HUES64 (cell line): Measurements from ENCODE around the gene CALCA. TPM values are rescaled to one million over a fixed set of nuclear protein-coding genes. Genes with fewer than 3 reads are reported as not detected.
"Not testable (repeated sequence)": the region's sequence is repeated elsewhere in the genome, so short reads cannot be mapped to it uniquely, and the experiment has no call there.

Experiments used
- H3K27ac ChIP-seq: 2 replicates; pipeline ENCODE4 v1.7.0; 2013; ENCODE audit warnings: low read depth, low read length, inconsistent platforms
- H3K27me3 ChIP-seq: 2 replicates; pipeline ENCODE4 v1.6.1; 2013; ENCODE audit warnings: mild to moderate bottlenecking, low read length; ENCODE audit not compliant: insufficient read depth
- H3K36me3 ChIP-seq: 2 replicates; pipeline ENCODE4 v1.6.1; 2013; ENCODE audit warnings: mild to moderate bottlenecking, low read length; ENCODE audit not compliant: insufficient read depth
- H3K4me1 ChIP-seq: 2 replicates; pipeline ENCODE4 v1.6.1; 2013; ENCODE audit warnings: mild to moderate bottlenecking, low read length, moderate library complexity; ENCODE audit not compliant: insufficient read depth
- H3K4me3 ChIP-seq: 2 replicates; pipeline ENCODE4 v1.5.1; 2013; ENCODE audit warnings: mild to moderate bottlenecking, low read length, moderate library complexity
- H3K9ac ChIP-seq: 2 replicates; pipeline ENCODE4 v1.6.1; 2013; ENCODE audit warnings: mild to moderate bottlenecking, low read depth, low read length
- H3K9me3 ChIP-seq: 2 replicates; pipeline ENCODE4 v1.6.1; 2013; ENCODE audit warnings: low read depth, low read length; ENCODE audit not compliant: insufficient read depth
- WGBS: fragments of 150-250, 120-280 bp; methylation state at CpG from one replicate; pipeline ENCODE4 v1.1.7; 2013; ENCODE audit warnings: missing lambda C conversion rate; 5-methylcytosine and 5-hydroxymethylcytosine counted together
- polyA plus RNA-seq, 2 experiments: library from polyadenylated mRNA; stranded (reverse); fragments of 50-300 nt; gene quantifications; one replicate each; pipeline ENCODE4 v1.2.3, GENCODE V29; 2013

The CALCA gene, protein sequence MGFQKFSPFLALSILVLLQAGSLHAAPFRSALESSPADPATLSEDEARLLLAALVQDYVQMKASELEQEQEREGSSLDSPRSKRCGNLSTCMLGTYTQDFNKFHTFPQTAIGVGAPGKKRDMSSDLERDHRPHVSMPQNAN
- polyA plus RNA-seq (2013, experiment 1 of 2), result 0.35 TPM
- polyA plus RNA-seq (2013, experiment 2 of 2), result 0.38 TPM

DNA sequence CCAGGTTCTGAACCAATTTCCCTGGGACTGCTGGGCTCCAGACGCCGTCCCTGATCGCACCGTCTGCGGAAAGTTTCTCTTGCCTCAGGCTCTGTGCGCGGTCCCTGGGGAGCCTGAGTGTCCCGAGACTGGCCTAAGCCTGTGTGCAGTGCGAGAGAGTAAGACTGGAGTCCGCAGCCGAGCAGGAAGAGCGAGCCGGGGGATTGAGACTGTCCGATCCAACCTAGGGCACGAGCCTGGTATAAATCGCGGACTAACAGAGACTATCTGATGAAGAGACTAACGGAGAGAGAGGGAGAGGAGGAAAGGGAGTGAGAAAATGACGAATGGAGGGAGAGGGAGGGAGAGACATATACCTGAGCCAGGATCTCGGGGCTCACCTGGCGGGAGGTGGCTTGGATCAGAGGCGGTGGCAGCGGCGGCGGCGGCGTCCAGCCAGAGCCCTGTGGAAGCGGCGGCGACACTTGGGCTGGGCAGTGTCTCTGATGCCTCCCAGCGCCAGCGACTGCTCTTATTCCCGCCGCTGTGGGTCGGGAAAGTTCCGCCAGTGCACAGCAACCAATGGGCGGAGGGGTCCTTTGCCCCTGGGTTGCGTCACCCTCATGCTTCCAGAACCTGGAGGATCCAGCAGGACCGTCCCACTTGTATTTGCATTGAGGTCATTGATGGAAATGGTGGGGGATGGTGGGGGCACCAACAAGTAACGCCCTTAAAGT lies at the start of gene CALCA:
TSS of gene CALCA (minus strand) at position 487 of the 716 bp plus-strand sequence. CDS start 1,159 bp downstream, outside the sequence.
- Histone ChIP-seq H3K36me3 (no peaks in the 10 kb centered on the region), H3K9me3 (no peaks in the 10 kb centered on the region), H3K9ac (no peak within 1 kb of the TSS; the same call in 1 of the 2 replicates), H3K27ac (no peak within 1 kb of the TSS), H3K4me1 (peaks cover 15% of the 10 kb centered on the region; the same call in 1 of the 2 replicates), H3K27me3 (peaks cover 90% of the 10 kb centered on the region), H3K4me3 (peak within 1 kb of the TSS; percentile 46)
- WGBS, result 4% methylated on average over 40 of the region's 40 CpGs

DNA sequence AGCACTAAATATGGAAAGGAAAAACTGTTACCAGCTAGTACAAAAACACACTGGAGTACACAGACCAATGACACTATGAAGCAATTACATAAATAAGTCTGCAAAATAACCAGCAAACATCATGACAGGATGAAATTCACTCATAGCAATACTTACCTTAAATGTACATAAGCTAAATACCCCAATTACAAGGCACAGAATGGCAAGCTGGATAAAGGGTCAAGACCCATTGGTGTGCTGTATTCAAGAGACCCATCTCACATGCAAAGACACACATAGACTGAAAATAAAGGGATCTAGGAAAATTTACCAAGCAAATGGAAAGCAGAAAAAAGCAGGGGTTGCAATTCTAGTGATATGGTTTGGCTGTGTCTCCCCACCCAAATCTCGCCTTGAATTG lies 44.0 kb upstream of the CALCA start:
- Histone ChIP-seq H3K9ac (no peak overlapping the region), H3K4me3 (no peak overlapping the region), H3K4me1 (no peaks in the 10 kb centered on the region), H3K36me3 (no peaks in the 10 kb centered on the region), H3K27ac (no peak overlapping the region), H3K9me3 (peaks cover 5% of the 10 kb centered on the region; the same call in 1 of the 2 replicates), H3K27me3 (no peaks in the 10 kb centered on the region)
- 94% methylated on average over 1 of the region's 1 CpG for WGBS

DNA sequence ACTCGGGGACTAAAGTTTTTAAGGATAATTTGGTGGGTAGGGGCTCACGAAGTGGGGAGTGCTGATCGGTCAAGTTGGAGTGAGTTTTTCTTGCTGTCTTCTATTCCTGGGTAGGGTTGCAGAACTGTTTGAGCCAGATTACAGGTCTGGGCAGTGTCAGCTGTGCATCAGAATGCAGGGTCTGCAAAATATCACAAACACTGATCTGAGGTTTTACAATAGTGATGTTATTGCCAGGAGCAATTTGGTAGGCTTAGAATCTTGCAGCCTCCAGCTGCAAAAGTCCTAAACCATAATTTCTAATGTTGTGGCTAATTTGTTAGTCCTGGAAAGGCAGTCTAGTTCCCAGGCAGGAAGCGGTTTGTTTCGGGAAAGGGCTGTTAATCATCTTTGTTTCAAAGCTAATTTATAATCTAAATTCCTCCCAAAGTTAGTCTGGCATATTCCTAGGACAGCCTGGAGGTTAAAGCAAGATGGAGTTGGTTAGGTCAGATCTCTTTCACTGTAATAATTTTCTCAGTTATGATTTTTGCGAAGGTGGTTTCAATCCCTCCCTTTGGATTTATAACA lies 39.7 kb upstream of the CALCA start:
- no peaks in the 10 kb centered on the region for H3K4me1 ChIP-seq
- H3K27me3 ChIP-seq, result no peaks in the 10 kb centered on the region; the same call in 1 of the 2 replicates
- 79% methylated on average over 3 of the region's 6 CpGs for WGBS
- H3K27ac ChIP-seq, result no peak overlapping the region
- H3K9ac ChIP-seq, result no peak overlapping the region
- no peaks in the 10 kb centered on the region for H3K36me3 ChIP-seq
- 0 out of 2 replicates have a peak, but pooled peaks cover 5% of the 10 kb centered on the region for H3K9me3 ChIP-seq
- H3K4me3 ChIP-seq, result no peak overlapping the region

DNA sequence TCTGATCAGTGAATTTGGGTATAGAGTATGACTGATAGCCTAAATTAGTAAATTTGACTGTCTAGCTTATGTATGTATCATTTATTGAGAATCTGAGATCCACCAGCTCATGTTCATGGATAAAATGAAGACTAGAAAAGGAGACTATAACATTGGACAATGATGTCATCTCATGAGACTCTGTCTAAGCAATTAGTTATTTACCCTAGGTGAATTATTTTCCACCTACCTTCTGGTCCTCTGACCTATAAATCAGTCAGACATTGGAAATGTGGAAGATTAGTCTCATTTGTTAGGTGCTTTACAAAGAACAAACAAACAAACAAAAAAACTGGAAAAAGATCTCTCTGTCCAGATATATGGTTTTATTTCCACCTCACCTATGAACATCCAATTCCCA lies 38.7 kb upstream of the CALCA start:
- Histone ChIP-seq H3K9ac (no peak overlapping the region), H3K9me3 (no peaks in the 10 kb centered on the region), H3K27me3 (no peaks in the 10 kb centered on the region; the same call in 1 of the 2 replicates), H3K4me1 (no peaks in the 10 kb centered on the region), H3K36me3 (no peaks in the 10 kb centered on the region), H3K4me3 (no peak overlapping the region), H3K27ac (no peak overlapping the region)

DNA sequence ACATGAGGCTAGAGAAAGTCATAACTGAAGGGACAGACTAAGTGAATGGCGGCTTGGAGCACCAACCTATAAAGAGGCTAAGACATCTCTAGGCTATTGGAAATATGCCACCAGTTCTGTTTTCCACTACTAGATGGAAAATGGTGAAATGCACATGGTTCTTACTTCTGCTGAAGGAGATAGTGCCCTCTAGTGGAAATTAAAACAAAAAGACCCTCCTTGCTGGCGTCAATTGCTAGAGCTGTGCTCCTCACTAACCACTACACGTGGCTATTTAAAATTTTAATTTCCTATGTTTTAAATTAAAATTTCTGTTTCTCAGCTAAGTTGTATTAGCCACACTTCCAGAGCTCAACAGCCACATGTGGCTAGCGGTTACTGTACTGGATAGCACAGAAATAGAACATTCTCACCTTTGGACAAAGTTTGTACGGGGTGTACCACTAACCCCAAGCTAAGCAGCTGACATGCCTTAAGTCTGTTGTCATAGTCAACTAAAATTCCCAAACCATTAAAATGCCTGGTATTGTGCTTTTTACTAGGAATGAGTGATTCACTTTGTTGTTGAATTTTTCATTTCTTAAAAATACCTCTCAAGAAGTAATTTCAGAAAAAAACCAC lies 34.1 kb upstream of the CALCA start:
- Histone ChIP-seq H3K27me3 (no peaks in the 10 kb centered on the region; the same call in 1 of the 2 replicates), H3K9me3 (no peaks in the 10 kb centered on the region), H3K9ac (no peak overlapping the region), H3K4me3 (no peak overlapping the region), H3K36me3 (no peaks in the 10 kb centered on the region), H3K27ac (no peak overlapping the region), H3K4me1 (no peaks in the 10 kb centered on the region)
- WGBS, result 52% methylated on average over 5 of the region's 5 CpGs

DNA sequence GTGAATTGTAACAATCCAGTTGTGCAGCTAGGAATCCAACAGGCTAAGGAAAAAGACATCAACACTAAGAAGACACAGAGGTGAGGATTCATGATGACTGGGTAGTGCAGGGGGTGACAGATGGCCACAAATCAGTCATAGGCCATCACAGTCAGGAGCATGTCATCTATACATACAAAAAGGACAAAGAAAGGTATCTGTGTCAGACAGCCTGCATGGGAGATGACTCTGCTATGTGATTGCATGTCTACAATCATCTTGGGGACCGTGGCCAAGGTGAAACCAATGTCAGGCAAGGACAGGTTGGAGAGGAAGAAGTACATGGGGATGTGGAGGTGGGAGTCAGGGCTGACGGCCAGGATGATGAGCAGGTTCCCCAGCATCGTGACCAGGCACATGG lies 16.0 kb upstream of the CALCA start:
- H3K27ac ChIP-seq, H3K4me1 ChIP-seq, H3K36me3 ChIP-seq, H3K27me3 ChIP-seq, H3K4me3 ChIP-seq, H3K9me3 ChIP-seq, H3K9ac ChIP-seq: not testable (repeated sequence)
- WGBS, result 79% methylated on average over 3 of the region's 3 CpGs

DNA sequence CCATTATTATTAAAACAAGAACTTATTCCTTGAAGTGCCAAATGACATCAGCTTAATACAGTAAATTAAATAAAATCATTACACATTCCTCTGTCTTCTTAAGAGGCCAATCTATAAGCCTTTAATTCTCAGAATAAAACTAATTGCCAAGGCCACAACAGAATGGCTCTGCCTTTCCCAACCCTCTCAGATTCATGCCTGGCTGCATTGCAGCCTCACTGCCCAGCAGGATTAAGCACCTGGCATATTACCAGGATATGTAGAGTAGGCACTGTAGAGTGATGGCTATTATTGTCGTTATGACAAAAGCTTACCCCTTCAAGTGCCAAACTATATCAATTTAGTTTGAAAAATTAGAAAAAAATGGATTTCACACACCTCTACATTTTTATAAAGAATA lies 9.4 kb upstream of the CALCA start:
- Histone ChIP-seq H3K27ac (no peak overlapping the region), H3K36me3 (no peaks in the 10 kb centered on the region), H3K4me3 (no peak overlapping the region), H3K27me3 (peaks cover 37% of the 10 kb centered on the region), H3K9me3 (no peaks in the 10 kb centered on the region), H3K9ac (no peak overlapping the region), H3K4me1 (peaks cover 5% of the 10 kb centered on the region)
- no CpG with 5 or more reads among the region's 1 CpG for WGBS

DNA sequence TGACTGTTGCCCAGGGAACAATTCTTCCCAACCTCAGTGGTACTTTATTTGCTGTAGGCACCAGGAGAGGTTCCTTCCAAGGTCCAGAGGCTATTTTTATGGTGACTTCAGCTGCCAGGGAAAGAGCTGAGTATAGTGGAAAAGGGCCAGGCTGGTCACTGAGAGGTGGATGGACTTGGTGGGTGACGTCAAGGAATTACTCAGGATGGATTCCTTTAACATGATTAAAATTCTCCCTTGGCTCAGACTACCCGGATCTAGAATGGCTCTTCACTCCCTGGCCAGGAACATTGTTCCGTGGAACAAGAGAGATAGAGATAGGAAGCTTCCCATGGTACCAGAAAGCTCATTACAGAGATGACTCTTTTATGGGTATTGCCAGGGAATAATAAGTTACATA lies 8.7 kb upstream of the CALCA start:
- WGBS, result 97% methylated on average over 3 of the region's 3 CpGs
- no peak overlapping the region for H3K9ac ChIP-seq
- no peaks in the 10 kb centered on the region for H3K9me3 ChIP-seq
- H3K27ac ChIP-seq, result no peak overlapping the region
- H3K4me3 ChIP-seq, result no peak overlapping the region
- H3K27me3 ChIP-seq, result peaks cover 44% of the 10 kb centered on the region
- peaks cover 5% of the 10 kb centered on the region for H3K4me1 ChIP-seq
- no peaks in the 10 kb centered on the region for H3K36me3 ChIP-seq

DNA sequence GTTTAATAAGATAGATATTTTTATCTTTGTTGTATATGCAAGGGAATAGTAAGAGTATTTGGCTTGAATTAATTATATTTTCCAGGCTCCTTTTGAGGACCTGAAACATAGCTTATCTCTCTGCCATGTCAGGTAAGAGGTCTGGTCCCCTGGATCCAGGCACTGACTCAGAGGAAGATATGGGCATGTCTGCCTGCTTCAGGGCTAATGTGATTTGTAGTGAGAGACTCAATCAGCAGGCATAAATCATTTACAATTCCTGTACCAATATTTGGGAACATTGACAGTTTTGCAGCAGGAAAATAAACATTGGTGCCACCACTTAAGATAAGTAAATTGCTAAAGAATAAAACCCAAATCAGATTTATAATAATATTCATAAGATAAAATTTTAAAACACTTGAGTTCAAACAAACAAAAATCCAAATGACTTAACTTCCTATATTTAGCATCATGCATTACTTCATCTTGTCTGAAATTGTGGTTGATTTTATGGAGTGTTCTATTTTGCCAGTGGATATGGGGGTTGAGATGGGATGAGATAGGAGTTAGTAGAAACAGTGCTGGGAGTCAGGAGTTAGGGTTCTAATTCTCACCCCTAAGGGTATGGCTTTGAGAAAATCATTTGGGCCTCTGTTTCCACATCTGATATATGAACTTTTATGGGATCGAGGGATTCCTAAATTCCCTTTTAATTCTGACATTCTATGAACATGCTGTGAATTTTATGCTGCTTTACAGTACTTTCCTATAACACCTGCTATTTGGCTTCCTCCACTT lies 5.1 kb upstream of the CALCA start:
- H3K9ac ChIP-seq, result no peak overlapping the region
- peaks cover 20% of the 10 kb centered on the region for H3K4me1 ChIP-seq
- H3K27ac ChIP-seq, result no peak overlapping the region
- no peak overlapping the region for H3K4me3 ChIP-seq
- H3K9me3 ChIP-seq, result no peaks in the 10 kb centered on the region
- 78% methylated on average over 1 of the region's 1 CpG for WGBS
- no peaks in the 10 kb centered on the region for H3K36me3 ChIP-seq
- H3K27me3 ChIP-seq, result peaks cover 79% of the 10 kb centered on the region

DNA sequence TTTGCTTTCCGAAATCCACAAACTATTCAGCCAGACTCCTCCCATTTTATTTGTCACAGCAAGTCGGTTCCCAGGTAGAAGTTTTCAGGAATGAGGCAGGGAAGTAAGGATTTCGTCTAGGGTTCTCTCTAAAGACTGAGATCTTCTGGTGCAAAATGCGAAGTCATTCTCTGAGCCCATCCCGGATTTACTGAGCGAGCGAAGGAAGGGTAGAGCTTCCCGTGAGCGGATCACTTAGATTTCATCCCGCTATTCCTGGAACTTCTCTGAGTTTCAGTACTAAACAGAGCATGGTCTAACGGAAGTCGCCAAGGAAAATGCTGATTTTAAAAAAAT lies 3.1 kb upstream of the CALCA start:
- Histone ChIP-seq H3K27ac (no peak overlapping the region), H3K9me3 (no peaks in the 10 kb centered on the region), H3K9ac (0 out of 2 replicates have a peak overlapping the region, but pooled peaks have one; percentile 11), H3K36me3 (no peaks in the 10 kb centered on the region), H3K27me3 (peaks cover 91% of the 10 kb centered on the region), H3K4me3 (peak overlapping the region; percentile 50), H3K4me1 (peaks cover 20% of the 10 kb centered on the region)
- 1% methylated on average over 12 of the region's 12 CpGs for WGBS
